Natural killer cell (primary cell): Measurements from ENCODE around the gene XIRP1. TPM values are rescaled to one million over a fixed set of nuclear protein-coding genes. Genes with fewer than 3 reads are reported as not detected.
A peak's percentile ranks its signal among the peaks of the same experiment; 100 is the strongest.

Experiments used
- ATAC-seq, 3 donors: fragments of 150-1000 bp in 2 of 3; fragments of 200-7000 bp in 1 of 3; cut with Tn5 transposase; 1 replicate in 1 of 3; 2 replicates in 2 of 3; pipeline ENCODE4 v1.10.0; 2021; ENCODE audit warnings: mild to moderate bottlenecking in 2 of 3, moderate library complexity in 2 of 3
- DNase-seq, 2 donors: peaks; one replicate each; pipeline versions ENCODE4 v3.0.0 to v3.0.0-alpha.2; 2013 to 2021; ENCODE audit warnings: mixed read lengths in 1 of 2
- H3K27ac ChIP-seq: one replicate; pipeline ENCODE4 v1.5.1; 2013; ENCODE audit warnings: mild to moderate bottlenecking, low read length
- H3K27me3 ChIP-seq: one replicate; pipeline ENCODE4 v1.6.1; 2013; ENCODE audit warnings: low read length; ENCODE audit not compliant: control insufficient read depth, insufficient read depth
- H3K36me3 ChIP-seq: one replicate; pipeline ENCODE4 v1.6.1; 2013; ENCODE audit warnings: low read length; ENCODE audit not compliant: control insufficient read depth, insufficient read depth
- H3K4me1 ChIP-seq: one replicate; pipeline ENCODE4 v1.6.1; 2013; ENCODE audit warnings: low read length; ENCODE audit not compliant: control insufficient read depth, insufficient read depth
- H3K4me3 ChIP-seq: one replicate; pipeline ENCODE4 v1.5.1; 2013; ENCODE audit warnings: low read length
- H3K9me3 ChIP-seq: one replicate; pipeline ENCODE4 v1.6.1; 2013; ENCODE audit warnings: low read length; ENCODE audit not compliant: control insufficient read depth, insufficient read depth
- H3K27ac Mint-ChIP-seq, 2 donors: one replicate each; pipeline ENCODE4 v1.8.0; 2022; ENCODE audit warnings: mild to moderate bottlenecking in 2 of 2, mixed read lengths in 2 of 2, moderate library complexity in 1 of 2
- H3K27me3 Mint-ChIP-seq, 2 donors: one replicate each; pipeline ENCODE4 v1.8.0; 2022; ENCODE audit warnings: low read depth in 2 of 2, mixed read lengths in 2 of 2
- H3K36me3 Mint-ChIP-seq: one replicate; pipeline ENCODE4 v1.8.0; 2022; ENCODE audit warnings: mixed read lengths
- H3K4me1 Mint-ChIP-seq, 2 donors: one replicate each; pipeline ENCODE4 v1.8.0; 2022; ENCODE audit warnings: mixed read lengths in 2 of 2
- H3K4me3 Mint-ChIP-seq: one replicate; pipeline ENCODE4 v1.8.0; 2022; ENCODE audit warnings: mild to moderate bottlenecking, moderate library complexity, mixed read lengths
- H3K9me3 Mint-ChIP-seq, 2 donors: one replicate each; pipeline ENCODE4 v1.8.0; 2022; ENCODE audit warnings: mixed read lengths in 2 of 2
- WGBS: methylation state at CpG from one replicate; pipeline ENCODE4 v1.1.7; 2013; ENCODE audit warnings: missing lambda C conversion rate; ENCODE audit not compliant: insufficient coverage; 5-methylcytosine and 5-hydroxymethylcytosine counted together
- intact Hi-C: fragments of 100-400 bp; cut with micrococcal nuclease; formaldehyde crosslinking; loops from one replicate; pipeline ENCODE4 v1.14.2; 2022
- total RNA-seq, 4 donors: library from RNA; stranded (reverse); fragments of 120-200 nt in 1 of 4; gene quantifications; one replicate each; pipeline versions ENCODE4 v1.2.3 to v1.2.4, GENCODE V29; 2013 to 2022
- TF ChIP-seq, protein P1 (sequence below): fragments of 200-600 bp; IDR thresholded peaks from one replicate; pipeline ENCODE4 v1.8.0; 2022; ENCODE audit warnings: antibody characterized with exemption

The XIRP1 gene
- total RNA-seq, 3 donors from 2014 or later (not counting 1 experiment from before 2014, with no cell fraction given) = 0.14 to 0.40 (median 0.24) TPM

DNA sequence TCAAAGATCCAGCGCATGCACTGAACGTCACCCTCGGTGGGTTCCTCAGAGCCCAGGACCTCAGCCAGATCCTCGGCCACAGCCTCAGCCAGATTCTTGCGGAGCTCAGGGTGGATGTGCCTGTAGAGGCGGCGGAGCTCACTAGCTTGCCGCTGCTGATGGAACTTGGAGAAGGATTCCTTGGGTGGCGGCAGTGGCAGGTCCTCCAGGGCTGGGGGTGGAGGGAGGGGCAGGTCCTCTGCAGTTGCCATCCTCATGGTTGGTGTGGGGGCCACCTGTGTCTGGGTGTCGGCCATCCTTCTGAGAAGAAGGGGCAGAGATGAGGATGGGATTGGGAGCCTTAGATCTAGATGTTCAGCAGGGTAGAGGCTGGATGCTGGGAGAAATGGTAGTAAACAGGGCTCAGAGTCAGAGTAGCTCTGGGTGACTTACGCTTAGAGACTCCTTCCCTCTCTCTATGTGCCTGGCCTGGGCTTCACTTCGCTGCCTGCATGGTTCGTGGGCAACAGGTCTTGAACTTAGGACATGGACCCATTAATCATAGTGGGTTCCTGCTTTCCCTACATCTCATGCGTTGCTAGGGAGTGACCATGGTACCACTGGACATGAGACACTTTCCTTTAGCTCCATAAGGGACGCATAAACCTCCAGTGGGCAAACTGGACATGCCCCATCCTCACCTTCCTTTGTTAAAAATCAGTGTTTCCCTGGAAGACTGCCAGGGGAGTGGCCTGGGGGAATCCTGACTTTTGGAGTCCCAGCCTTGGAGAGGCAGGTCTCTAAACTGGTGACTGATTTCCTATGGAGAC lies 3.0 kb downstream of the XIRP1 start:
- ATAC-seq (peak in 1 of 3 donors; percentile 6), DNase-seq (no peak)
- no peak overlapping the region for H3K27ac ChIP-seq
- TF ChIP-seq, protein P1, sequence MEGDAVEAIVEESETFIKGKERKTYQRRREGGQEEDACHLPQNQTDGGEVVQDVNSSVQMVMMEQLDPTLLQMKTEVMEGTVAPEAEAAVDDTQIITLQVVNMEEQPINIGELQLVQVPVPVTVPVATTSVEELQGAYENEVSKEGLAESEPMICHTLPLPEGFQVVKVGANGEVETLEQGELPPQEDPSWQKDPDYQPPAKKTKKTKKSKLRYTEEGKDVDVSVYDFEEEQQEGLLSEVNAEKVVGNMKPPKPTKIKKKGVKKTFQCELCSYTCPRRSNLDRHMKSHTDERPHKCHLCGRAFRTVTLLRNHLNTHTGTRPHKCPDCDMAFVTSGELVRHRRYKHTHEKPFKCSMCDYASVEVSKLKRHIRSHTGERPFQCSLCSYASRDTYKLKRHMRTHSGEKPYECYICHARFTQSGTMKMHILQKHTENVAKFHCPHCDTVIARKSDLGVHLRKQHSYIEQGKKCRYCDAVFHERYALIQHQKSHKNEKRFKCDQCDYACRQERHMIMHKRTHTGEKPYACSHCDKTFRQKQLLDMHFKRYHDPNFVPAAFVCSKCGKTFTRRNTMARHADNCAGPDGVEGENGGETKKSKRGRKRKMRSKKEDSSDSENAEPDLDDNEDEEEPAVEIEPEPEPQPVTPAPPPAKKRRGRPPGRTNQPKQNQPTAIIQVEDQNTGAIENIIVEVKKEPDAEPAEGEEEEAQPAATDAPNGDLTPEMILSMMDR = no peak
- intact Hi-C loops = loop anchor here (1.0 to 10.0 kb wide), 3 partner anchors 19 to 103 kb away; partner anchors contain the start of genes GORASP1 and TTC21A
- H3K4me3 ChIP-seq = no peak overlapping the region
- no peaks in the 10 kb centered on the region for H3K36me3 ChIP-seq
- H3K4me1 ChIP-seq = peaks cover 25% of the 10 kb centered on the region
- WGBS = 83% methylated on average over 15 of the region's 15 CpGs
- no peaks in the 10 kb centered on the region for H3K27me3 ChIP-seq
- Mint-ChIP-seq H3K27ac (peak overlapping the region in 1 of 2 donors; percentile 81), H3K27me3 (no peaks in the 10 kb centered on the region), H3K4me1 (peaks cover 20 to 37% of the 10 kb centered on the region in 2 donors), H3K36me3 (no peaks in the 10 kb centered on the region), H3K9me3 (no peaks in the 10 kb centered on the region), H3K4me3 (no peak overlapping the region)
- H3K9me3 ChIP-seq = no peaks in the 10 kb centered on the region

DNA sequence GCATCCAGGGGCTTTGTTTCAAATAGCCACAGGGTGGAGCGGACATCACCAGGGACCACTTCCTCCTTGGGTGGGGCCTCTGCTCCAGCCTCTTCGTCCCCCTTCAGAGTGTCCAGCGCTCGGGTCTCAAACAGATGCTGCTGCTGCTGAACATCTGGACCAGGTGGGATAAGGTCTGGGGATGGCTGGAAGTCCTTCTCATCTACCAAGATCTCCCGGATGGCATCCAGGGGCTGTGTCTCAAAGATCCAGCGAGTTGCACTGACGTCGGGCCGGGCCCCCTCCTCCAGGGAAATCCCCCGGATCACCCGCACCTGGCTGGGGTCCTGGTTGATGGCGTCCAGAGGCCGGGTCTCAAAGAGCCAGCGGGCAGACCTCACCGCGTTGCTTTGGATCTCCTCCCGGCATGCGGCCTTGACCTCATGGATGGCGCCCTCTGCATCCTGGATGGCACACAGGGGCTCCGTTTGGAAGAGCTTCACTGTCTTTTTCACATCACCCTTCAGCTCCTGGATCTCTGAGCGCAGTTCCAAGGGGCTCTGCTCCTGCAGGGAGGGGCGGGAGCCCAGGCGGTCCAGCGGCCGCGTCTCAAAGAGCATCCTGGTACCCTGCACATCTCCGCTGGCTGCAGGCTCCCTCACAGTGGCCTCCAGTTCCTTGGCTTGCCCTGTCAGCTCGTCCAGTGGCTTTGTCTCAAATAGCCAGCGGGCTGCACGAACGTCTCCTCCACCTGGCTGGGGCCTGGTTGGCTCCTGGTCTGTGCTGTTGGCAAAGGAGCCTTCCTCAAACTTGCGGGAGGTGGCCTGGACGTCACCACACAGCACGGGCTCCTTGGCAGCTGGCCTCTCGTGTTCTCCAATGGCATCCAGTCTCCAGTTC lies 3.9 kb downstream of the XIRP1 start:
- Histone ChIP-seq H3K36me3 (no peaks in the 10 kb centered on the region), H3K9me3 (no peaks in the 10 kb centered on the region), H3K4me3 (no peak overlapping the region), H3K27me3 (no peaks in the 10 kb centered on the region), H3K27ac (no peak overlapping the region), H3K4me1 (peaks cover 25% of the 10 kb centered on the region)
- Mint-ChIP-seq H3K27ac (no peak overlapping the region), H3K4me1 (peaks cover 20 to 37% of the 10 kb centered on the region in 2 donors), H3K4me3 (no peak overlapping the region), H3K36me3 (no peaks in the 10 kb centered on the region), H3K9me3 (no peaks in the 10 kb centered on the region), H3K27me3 (no peaks in the 10 kb centered on the region)
- no peak for DNase-seq
- ATAC-seq = no peak
- TF ChIP-seq, protein P1 = no peak
- WGBS = 93% methylated on average over 35 of the region's 35 CpGs
- intact Hi-C loops = loop anchor here (1.0 to 10.0 kb wide), 3 partner anchors 20 to 104 kb away; partner anchors contain the start of genes GORASP1 and TTC21A

DNA sequence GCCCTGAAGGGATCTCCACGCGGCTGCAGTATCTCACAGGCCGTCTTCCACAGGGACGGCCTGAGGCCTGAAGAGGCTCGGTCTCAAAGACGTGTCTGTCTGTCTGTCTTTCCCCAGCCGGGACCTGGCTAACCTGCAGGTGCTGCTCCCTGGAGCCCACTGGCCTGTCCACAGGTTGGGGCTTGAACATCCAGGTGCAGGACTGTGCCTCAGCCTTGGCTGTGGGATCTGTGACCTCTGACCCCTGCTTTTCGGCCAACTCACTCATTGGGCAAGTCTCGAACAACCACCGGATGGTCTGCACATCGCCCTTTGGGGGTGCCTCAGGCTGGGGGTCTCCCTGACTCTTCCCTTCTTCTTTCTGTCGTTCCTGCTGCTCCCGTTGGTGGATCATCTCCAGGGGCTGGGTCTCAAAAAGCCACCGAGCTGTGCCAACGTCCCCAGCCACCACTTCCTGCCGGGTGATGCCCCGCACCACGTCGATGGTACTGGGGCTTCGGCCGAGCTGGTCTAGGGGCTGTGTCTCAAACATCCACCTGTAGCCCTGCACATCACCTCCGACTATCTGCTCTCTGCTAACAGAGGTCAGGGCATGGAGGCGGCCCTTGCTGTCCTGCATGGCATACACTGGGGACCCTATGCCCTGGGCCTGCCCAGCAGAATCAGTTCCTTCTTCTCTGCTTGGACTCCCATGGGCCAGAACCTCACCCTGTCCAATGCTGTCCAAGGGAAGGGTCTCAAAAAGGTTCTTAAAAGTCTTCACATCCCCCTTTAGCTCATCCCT lies 4.8 kb downstream of the XIRP1 start:
- no peaks in the 10 kb centered on the region for H3K9me3 ChIP-seq
- H3K27me3 ChIP-seq = no peaks in the 10 kb centered on the region
- Mint-ChIP-seq H3K4me1 (peaks cover 14 to 31% of the 10 kb centered on the region in 2 donors), H3K27me3 (no peaks in the 10 kb centered on the region), H3K4me3 (no peak overlapping the region), H3K27ac (no peak overlapping the region), H3K36me3 (no peaks in the 10 kb centered on the region), H3K9me3 (no peaks in the 10 kb centered on the region)
- no peak for DNase-seq
- H3K4me3 ChIP-seq = no peak overlapping the region
- intact Hi-C loops = loop anchor here (2.0 to 10.0 kb wide), 2 partner anchors 21 to 83 kb away; partner anchors contain the start of genes GORASP1 and TTC21A
- no peak overlapping the region for H3K27ac ChIP-seq
- WGBS = 83% methylated on average over 23 of the region's 23 CpGs
- no peak for ATAC-seq
- TF ChIP-seq, protein P1 = no peak
- peaks cover 25% of the 10 kb centered on the region for H3K4me1 ChIP-seq
- H3K36me3 ChIP-seq = no peaks in the 10 kb centered on the region
